OCI-LY3 (cell line): ENCODE data around the gene E2F2.

ENCODE experiments used
- H2AFZ ChIP-seq: fragments of 200-600, 300-600 bp; shearing (Covaris generic); 2 replicates; pipeline ENCODE4 v1.6.0; 2014; ENCODE audit warnings: antibody characterized with exemption, low read depth, low read length
- H3K27ac ChIP-seq: fragments of 200-600, 300-600 bp; sonication (generic); 2 replicates; pipeline ENCODE4 v1.5.1; 2014; ENCODE audit warnings: mild to moderate bottlenecking, low read length, moderate library complexity, mixed read lengths
- H3K27me3 ChIP-seq: fragments of 200-600, 300-600 bp; sonication (generic); 2 replicates; pipeline ENCODE4 v1.6.1; 2014; ENCODE audit warnings: low read depth, low read length, mixed read lengths
- H3K36me3 ChIP-seq: fragments of 200-600, 300-600 bp; sonication (generic); replicated peaks from 2 replicates; pipeline ENCODE3; 2014; ENCODE audit warnings: low read depth, low read length, mixed read lengths
- H3K4me1 ChIP-seq: fragments of 300-600, 200-600 bp; sonication (generic); 2 replicates; pipeline ENCODE4 v1.6.1; 2014; ENCODE audit warnings: low read length, mixed read lengths
- H3K4me2 ChIP-seq: fragments of 200-600, 300-600 bp; sonication (generic); 2 replicates; pipeline ENCODE4 v1.6.1; 2014; ENCODE audit warnings: low read length, mixed read lengths
- H3K4me3 ChIP-seq: fragments of 300-600, 200-600 bp; sonication (generic); 2 replicates; pipeline ENCODE4 v1.5.1; 2014; ENCODE audit warnings: antibody characterized with exemption, mild to moderate bottlenecking, low read length, moderate library complexity
- H3K79me2 ChIP-seq: fragments of 300-600, 200-600 bp; shearing (Covaris generic); 2 replicates; pipeline ENCODE4 v1.6.1; 2014; ENCODE audit warnings: mild to moderate bottlenecking, low read length, mixed read lengths
- H3K9ac ChIP-seq: fragments of 300-600, 200-600 bp; shearing (Covaris generic); 2 replicates; pipeline ENCODE4 v1.6.0; 2014; ENCODE audit warnings: mild to moderate bottlenecking, low read length, moderate library complexity
- H3K9me3 ChIP-seq: fragments of 200-600, 300-600 bp; shearing (Covaris generic); 2 replicates; pipeline ENCODE4 v1.6.1; 2014; ENCODE audit warnings: low read length, mixed read lengths; ENCODE audit not compliant: insufficient read depth
- H4K20me1 ChIP-seq: fragments of 200-600, 300-600 bp; sonication (generic); 2 replicates; pipeline ENCODE4 v1.6.1; 2016; ENCODE audit warnings: low read length, mixed read lengths; ENCODE audit not compliant: insufficient read depth
- EZH2phosphoT487 ChIP-seq: fragments of 200-600 bp; shearing (Covaris generic); IDR thresholded peaks from 2 replicates; pipeline ENCODE4 v1.6.1; 2018; ENCODE audit warnings: antibody characterized with exemption, mixed run types, low read depth
- TF ChIP-seq, protein P1 (sequence below): fragments of 200-600, 300-600 bp; sonication (generic); IDR thresholded peaks from 2 replicates; pipeline ENCODE4 v1.5.1; 2014; ENCODE audit warnings: antibody characterized with exemption, low read length, low read depth

The E2F2 gene

DNA sequence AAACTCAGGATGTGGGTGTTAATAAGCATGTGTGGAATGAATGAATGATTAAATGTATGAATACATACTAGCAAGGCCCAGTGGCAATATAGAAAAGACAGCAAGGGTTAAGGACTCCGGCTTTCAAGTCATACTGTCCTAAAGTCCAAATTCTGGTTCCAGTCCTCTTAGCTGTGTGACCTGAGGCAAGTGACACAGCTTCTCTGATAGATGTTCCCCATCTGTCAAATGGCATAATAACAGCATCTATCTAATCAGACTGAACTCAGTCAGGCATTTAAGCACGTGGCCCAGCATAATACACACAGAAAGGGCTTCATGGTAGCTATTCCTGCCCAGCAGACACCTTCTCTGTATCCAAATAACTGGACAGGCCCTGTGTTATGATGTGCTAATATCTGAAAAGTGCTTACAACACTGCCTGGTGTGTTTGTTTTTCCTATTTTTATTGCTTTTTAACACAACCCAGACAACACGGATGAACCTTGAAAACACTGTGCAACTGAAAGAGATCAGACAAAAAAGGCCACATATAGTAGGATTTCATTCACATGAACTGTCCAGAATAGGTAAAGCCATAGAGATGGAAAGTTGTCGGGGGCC lies 59.5 kb downstream of the E2F2 start:
- no peaks in the 10 kb centered on the region for H3K4me1 ChIP-seq
- TF ChIP-seq, protein P1, sequence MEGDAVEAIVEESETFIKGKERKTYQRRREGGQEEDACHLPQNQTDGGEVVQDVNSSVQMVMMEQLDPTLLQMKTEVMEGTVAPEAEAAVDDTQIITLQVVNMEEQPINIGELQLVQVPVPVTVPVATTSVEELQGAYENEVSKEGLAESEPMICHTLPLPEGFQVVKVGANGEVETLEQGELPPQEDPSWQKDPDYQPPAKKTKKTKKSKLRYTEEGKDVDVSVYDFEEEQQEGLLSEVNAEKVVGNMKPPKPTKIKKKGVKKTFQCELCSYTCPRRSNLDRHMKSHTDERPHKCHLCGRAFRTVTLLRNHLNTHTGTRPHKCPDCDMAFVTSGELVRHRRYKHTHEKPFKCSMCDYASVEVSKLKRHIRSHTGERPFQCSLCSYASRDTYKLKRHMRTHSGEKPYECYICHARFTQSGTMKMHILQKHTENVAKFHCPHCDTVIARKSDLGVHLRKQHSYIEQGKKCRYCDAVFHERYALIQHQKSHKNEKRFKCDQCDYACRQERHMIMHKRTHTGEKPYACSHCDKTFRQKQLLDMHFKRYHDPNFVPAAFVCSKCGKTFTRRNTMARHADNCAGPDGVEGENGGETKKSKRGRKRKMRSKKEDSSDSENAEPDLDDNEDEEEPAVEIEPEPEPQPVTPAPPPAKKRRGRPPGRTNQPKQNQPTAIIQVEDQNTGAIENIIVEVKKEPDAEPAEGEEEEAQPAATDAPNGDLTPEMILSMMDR = no peak
- H3K9me3 ChIP-seq = no peaks in the 10 kb centered on the region
- no peak overlapping the region for H3K4me2 ChIP-seq
- no peak overlapping the region for H2AFZ ChIP-seq
- H3K4me3 ChIP-seq = no peak overlapping the region
- H3K79me2 ChIP-seq = no peaks in the 10 kb centered on the region
- H3K27me3 ChIP-seq = no peaks in the 10 kb centered on the region
- H3K9ac ChIP-seq = no peak overlapping the region
- no peaks in the 10 kb centered on the region for H3K36me3 ChIP-seq
- H3K27ac ChIP-seq = no peak overlapping the region
- no peaks in the 10 kb centered on the region for H4K20me1 ChIP-seq

DNA sequence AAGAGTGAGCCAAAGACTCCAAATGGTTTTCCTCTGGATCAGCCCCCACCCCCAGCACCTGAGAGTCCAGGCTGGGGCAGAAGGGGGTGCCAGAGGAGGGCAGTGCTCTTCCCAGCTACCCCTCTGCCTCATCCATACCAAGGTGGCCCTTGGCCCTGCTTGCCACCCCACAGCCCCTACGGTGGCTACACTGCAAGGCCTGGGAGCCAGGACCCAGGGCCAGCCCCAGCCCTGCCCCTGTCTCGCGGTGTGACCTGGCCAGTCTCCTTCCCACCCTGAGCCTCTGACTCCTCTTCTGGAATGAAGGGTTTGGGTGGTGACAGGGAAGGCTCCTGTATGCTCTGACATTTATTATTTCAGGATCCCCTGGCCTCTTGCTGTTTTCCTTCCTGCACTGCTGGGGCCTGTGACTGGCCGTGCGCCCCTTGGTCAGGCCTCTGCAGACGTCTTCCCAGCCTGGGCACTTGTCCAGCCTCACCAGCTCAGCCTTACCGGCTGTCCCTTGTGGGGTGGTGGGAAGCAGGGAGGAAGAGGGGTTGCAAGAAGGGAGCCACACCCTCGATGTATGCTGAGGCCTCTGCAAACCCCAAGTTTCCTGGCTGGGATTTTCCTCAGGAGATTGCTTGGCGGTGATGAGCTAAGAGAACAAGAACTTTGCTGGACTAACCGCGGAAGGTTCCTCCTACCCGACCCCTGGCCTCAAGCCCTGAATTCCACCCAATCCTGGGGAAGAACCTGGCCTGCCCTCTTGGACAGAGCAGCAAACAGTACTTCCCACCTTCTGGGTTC lies 60.6 kb downstream of the E2F2 start:
- H3K27ac ChIP-seq = no peak overlapping the region
- H3K36me3 ChIP-seq = no peaks in the 10 kb centered on the region
- H3K9me3 ChIP-seq = no peaks in the 10 kb centered on the region
- no peak overlapping the region for H2AFZ ChIP-seq
- TF ChIP-seq, protein P1 = no peak
- TF ChIP-seq EZH2phosphoT487 = no peak
- no peak overlapping the region for H3K4me3 ChIP-seq
- no peaks in the 10 kb centered on the region for H3K79me2 ChIP-seq
- no peaks in the 10 kb centered on the region for H4K20me1 ChIP-seq
- no peaks in the 10 kb centered on the region for H3K4me1 ChIP-seq
- H3K27me3 ChIP-seq = no peaks in the 10 kb centered on the region
- no peak overlapping the region for H3K9ac ChIP-seq
- H3K4me2 ChIP-seq = no peak overlapping the region

DNA sequence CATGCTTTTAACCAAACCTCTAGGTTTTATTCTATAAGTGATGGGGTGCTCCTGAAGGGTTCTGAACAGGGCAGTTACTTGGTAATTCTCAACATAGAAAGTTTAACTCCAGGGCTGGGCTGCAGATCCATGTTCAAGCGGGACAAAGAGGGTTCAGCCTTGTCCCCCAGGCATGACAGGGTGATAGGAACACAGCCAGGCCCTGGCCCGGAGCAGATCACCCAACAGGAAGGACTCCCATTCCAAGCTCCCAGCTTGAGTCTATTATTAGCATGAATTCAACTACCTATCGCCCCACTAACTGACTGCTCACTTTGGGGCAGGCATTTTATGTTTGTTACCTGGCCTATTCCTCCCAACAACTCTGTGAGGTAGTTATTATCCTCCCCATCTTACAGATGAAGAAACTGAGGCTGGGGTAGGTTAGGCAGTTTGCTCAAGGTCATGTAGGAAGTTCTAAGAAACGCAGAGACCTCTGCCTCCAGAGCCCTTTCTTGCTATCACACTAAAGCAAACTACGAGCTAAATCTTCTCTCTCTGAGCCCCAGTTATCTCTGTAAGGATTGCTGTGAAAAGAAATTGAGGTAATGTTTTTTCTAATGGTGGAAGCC lies 61.6 kb downstream of the E2F2 start:
- TF ChIP-seq, protein P1 = no peak
- TF ChIP-seq EZH2phosphoT487 = no peak
- Histone ChIP-seq H4K20me1 (no peaks in the 10 kb centered on the region), H3K9me3 (no peaks in the 10 kb centered on the region), H3K9ac (no peak overlapping the region), H3K4me1 (no peaks in the 10 kb centered on the region), H3K79me2 (no peaks in the 10 kb centered on the region), H3K4me2 (no peak overlapping the region), H2AFZ (no peak overlapping the region), H3K36me3 (no peaks in the 10 kb centered on the region), H3K27me3 (no peaks in the 10 kb centered on the region), H3K27ac (no peak overlapping the region), H3K4me3 (no peak overlapping the region)

DNA sequence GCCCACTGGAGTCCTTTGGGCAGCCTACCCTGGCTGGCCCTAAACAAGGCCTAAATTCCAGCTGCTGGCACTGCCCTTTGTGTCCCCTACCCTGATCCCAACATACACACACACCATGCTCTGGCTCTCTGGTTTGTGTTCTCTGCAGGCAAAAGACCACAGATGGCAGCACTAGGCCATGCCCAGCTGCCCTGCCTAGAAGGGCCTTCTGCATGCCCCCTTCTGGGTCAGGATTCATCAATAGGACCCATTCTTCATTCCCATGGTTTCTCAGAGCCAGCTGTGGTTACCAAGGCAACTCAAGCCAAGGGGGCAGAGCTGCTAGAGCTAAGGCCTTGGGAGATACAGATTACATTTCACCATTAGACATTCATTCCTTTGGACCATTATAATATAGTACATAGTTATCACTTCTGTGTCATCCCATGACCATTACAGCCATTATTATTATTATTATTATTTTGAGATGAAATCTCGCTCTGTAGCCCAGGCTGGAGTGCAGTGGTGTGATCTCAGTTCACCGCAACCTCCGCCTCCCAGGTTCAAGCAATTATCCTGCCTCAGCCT lies 64.5 kb downstream of the E2F2 start:
- H3K4me3 ChIP-seq = no peak overlapping the region
- no peaks in the 10 kb centered on the region for H3K36me3 ChIP-seq
- H3K9me3 ChIP-seq = no peaks in the 10 kb centered on the region
- H3K27ac ChIP-seq = no peak overlapping the region
- no peaks in the 10 kb centered on the region for H3K79me2 ChIP-seq
- H3K4me2 ChIP-seq = no peak overlapping the region
- H4K20me1 ChIP-seq = no peaks in the 10 kb centered on the region
- no peak for TF ChIP-seq EZH2phosphoT487
- TF ChIP-seq, protein P1 = no peak
- H3K4me1 ChIP-seq = no peaks in the 10 kb centered on the region
- H3K9ac ChIP-seq = no peak overlapping the region
- H3K27me3 ChIP-seq = no peaks in the 10 kb centered on the region
- H2AFZ ChIP-seq = no peak overlapping the region
